ENCODE data around the gene EIF3A.

DNA sequence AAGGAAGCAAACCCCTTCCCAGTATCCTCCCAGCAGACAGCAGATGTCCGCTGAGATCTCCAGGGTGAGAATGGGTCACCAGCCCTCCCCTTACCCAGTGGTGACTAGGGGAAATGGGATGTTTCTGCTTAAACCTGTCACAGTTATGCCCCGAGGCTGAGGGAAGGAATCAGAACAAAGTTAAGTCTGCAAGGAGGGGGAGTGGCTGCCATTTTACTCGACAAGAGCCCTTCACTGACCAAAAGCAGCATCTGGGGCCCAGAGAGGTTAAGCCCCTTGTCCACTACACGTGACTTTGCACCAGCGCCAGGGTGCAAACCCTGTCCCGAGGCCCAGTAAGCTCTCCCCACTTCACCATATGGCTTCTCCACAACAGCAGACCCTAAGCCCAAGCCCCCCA, 55.7 kb downstream of the EIF3A start:
- TF ChIP-seq RAD21 (IDR thresholded peaks at IDR 0.05 in 1 of 2, conservative IDR thresholded peaks at IDR 0.05 in 1 of 2; ENCODE audit: low read depth in 2 of 2, low read length in 2 of 2) = no peak
- no peak for TF ChIP-seq BCL11A (IDR thresholded peaks at IDR 0.05; ENCODE audit: low read depth in 2 of 2, low read length in 2 of 2)
- TF ChIP-seq POLR2A (IDR thresholded peaks at IDR 0.05; ENCODE audit: control extremely low read depth in 1 of 2, low read depth in 2 of 2, low read length in 2 of 2) = no peak
- TF ChIP-seq, protein P1, sequence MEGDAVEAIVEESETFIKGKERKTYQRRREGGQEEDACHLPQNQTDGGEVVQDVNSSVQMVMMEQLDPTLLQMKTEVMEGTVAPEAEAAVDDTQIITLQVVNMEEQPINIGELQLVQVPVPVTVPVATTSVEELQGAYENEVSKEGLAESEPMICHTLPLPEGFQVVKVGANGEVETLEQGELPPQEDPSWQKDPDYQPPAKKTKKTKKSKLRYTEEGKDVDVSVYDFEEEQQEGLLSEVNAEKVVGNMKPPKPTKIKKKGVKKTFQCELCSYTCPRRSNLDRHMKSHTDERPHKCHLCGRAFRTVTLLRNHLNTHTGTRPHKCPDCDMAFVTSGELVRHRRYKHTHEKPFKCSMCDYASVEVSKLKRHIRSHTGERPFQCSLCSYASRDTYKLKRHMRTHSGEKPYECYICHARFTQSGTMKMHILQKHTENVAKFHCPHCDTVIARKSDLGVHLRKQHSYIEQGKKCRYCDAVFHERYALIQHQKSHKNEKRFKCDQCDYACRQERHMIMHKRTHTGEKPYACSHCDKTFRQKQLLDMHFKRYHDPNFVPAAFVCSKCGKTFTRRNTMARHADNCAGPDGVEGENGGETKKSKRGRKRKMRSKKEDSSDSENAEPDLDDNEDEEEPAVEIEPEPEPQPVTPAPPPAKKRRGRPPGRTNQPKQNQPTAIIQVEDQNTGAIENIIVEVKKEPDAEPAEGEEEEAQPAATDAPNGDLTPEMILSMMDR (IDR thresholded peaks at IDR 0.05; ENCODE audit: control extremely low read depth in 1 of 3, insufficient read depth in 1 of 3, low read depth in 1 of 3, low read length in 3 of 3) = no peak
- no peak for TF ChIP-seq EZH2 (IDR thresholded peaks at IDR 0.05; ENCODE audit: low read depth, low read length, severe bottlenecking)
- TF ChIP-seq SP2 (IDR thresholded peaks at IDR 0.05; ENCODE audit: low read length) = no peak
- TF ChIP-seq TEAD4 (IDR thresholded peaks at IDR 0.05; ENCODE audit: low read depth, low read length) = no peak
